Measurements from ENCODE around the gene RBBP8. TPM values are rescaled to one million over a fixed set of nuclear protein-coding genes. Genes with fewer than 3 reads are reported as not detected.

RBBP8 gene
- polyA plus RNA-seq, 1 experiment: 11.0 TPM

DNA sequence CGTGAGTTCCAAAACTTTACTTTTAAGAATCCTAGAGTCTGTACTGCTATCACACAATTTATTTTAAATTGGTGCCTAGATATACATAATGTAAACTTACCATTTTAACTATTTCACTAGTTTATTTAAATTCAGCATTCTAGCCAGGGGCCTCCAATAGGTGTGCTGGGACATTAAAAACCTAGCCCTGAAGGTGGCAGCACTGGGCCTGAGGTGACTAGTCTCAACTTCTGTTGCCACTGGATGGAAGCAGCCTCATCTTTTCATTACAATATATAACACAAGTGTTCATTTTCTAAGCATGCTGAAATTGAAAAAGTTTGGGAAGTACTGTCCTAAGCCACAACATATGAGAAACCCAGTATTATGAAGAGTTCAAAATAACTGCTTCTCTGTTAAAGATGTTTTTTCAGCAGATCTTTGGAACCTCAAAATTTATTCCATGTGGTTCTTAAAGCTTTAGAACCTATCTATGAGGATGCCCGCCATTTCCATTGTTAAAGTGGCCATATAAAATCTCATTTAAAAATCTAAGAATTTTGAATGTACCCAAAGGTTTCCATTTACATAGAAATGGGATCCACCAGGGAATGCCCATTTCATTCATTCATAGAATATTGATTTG is 2.9 kb upstream of the RBBP8 start:
- Histone ChIP-seq H3K36me3 (ENCODE audit: control insufficient read depth, insufficient read depth, low read length) (no peaks in the 10 kb centered on the region), H3K4me3 (ENCODE audit: low read depth, low read length) (no peak overlapping the region), H3K27me3 (ENCODE audit: control insufficient read depth, insufficient read depth, low read length) (no peaks in the 10 kb centered on the region)
- ChIA-PET POLR2A (no interaction called here), CTCF (interaction anchor here (0.6 to 3.5 kb wide), 16 partner anchors 13 to 446 kb away, joined by 3 to 37 read pairs (median 4); no protein-coding TSS in a partner anchor)
- TF ChIP-seq, protein P1, sequence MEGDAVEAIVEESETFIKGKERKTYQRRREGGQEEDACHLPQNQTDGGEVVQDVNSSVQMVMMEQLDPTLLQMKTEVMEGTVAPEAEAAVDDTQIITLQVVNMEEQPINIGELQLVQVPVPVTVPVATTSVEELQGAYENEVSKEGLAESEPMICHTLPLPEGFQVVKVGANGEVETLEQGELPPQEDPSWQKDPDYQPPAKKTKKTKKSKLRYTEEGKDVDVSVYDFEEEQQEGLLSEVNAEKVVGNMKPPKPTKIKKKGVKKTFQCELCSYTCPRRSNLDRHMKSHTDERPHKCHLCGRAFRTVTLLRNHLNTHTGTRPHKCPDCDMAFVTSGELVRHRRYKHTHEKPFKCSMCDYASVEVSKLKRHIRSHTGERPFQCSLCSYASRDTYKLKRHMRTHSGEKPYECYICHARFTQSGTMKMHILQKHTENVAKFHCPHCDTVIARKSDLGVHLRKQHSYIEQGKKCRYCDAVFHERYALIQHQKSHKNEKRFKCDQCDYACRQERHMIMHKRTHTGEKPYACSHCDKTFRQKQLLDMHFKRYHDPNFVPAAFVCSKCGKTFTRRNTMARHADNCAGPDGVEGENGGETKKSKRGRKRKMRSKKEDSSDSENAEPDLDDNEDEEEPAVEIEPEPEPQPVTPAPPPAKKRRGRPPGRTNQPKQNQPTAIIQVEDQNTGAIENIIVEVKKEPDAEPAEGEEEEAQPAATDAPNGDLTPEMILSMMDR (IDR thresholded peaks at IDR 0.05; ENCODE audit: insufficient read depth, low read depth, low read length): peak; percentile 84
- no peak for DNase-seq (ENCODE audit: low read depth)

DNA sequence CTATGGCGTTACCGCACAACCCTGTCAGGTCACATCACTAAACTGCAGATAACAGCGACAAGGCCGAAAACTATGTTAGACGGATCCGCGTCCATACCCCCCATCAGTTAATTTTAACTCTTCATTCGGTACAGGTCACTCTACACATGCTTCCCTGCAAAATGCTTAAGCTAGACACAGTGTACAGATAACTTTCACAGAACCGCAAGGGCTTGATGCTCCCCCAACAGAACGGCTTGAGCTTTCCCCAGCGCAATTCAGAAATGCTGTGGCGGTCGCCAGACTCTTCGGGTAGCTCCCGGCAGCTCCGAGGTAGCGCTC is 283 bp upstream of the RBBP8 start:
- Histone ChIP-seq H3K4me3 (ENCODE audit: low read depth, low read length) (peak overlapping the region; percentile 89), H3K27me3 (ENCODE audit: control insufficient read depth, insufficient read depth, low read length) (no peaks in the 10 kb centered on the region), H3K36me3 (ENCODE audit: control insufficient read depth, insufficient read depth, low read length) (no peaks in the 10 kb centered on the region)
- TF ChIP-seq, protein P1 (IDR thresholded peaks at IDR 0.05; ENCODE audit: insufficient read depth, low read depth, low read length): no peak
- ChIA-PET CTCF (interaction anchor here (0.6 to 1.9 kb wide), 7 partner anchors 9 to 119 kb away, joined by 3 to 9 read pairs (median 3); no protein-coding TSS in a partner anchor), POLR2A (interaction anchor here (0.6 to 0.9 kb wide), 3 partner anchors 85 to 370 kb away, joined by 3 to 12 read pairs (median 5); no protein-coding TSS in a partner anchor)
- no peak for DNase-seq (ENCODE audit: low read depth)

DNA sequence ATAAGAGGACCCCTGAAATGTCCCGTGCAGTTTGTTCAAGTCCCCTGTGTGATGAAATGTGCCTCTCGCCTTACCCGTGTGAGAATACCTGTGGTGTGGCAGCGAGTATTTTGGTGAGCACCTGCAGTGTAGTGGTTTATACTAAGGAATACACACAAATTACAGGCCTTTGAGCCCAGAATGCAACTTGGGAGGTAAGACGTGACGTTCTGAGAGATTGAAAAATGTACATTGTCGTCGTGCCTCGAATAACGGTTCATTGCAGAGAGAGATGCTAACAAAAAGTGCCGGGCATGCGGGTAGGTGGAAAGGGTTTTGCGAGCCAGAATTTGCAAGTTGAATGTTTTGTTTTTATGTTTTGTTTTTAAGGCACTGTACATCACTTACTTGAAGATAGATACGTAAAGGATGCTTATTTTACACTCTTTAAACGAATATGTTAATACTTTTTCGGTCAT is 867 bp downstream of the RBBP8 start:
- H3K4me3 ChIP-seq (ENCODE audit: low read depth, low read length): peak overlapping the region; percentile 89
- no peak for DNase-seq (ENCODE audit: low read depth)
- H3K36me3 ChIP-seq (ENCODE audit: control insufficient read depth, insufficient read depth, low read length): no peaks in the 10 kb centered on the region
- ChIA-PET CTCF (interaction anchor here (1.3 to 1.9 kb wide), 3 partner anchors 8 to 49 kb away, joined by 3 to 9 read pairs (median 3); no protein-coding TSS in a partner anchor), POLR2A (interaction anchor here (0.6 kb wide), 1 partner anchor 87 kb away, joined by 3 read pairs; no protein-coding TSS in a partner anchor)
- H3K27me3 ChIP-seq (ENCODE audit: control insufficient read depth, insufficient read depth, low read length): no peaks in the 10 kb centered on the region
- TF ChIP-seq, protein P1 (IDR thresholded peaks at IDR 0.05; ENCODE audit: insufficient read depth, low read depth, low read length): no peak

DNA sequence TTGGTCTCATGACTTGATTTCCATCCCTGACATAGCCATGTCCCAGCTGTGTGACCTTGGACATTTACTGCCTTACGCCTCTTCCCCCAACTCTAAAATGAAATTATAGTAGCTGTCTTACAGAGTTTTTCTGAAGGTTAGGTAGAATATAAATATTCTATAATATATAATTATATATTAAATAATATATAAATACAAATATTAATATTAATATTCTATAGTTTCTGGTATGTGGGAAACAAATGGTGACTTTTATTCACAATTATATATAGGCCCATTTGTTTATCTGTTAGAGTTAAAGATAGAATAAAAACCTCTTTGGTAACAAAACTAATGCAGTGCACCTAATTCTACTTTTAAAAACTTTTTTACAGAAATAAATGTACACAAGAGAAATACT is 1.7 kb downstream of the RBBP8 start:
- H3K36me3 ChIP-seq (ENCODE audit: control insufficient read depth, insufficient read depth, low read length): no peaks in the 10 kb centered on the region
- TF ChIP-seq, protein P1 (IDR thresholded peaks at IDR 0.05; ENCODE audit: insufficient read depth, low read depth, low read length): no peak
- POLR2A ChIA-PET: interaction anchor here (0.6 kb wide), 1 partner anchor 10 kb away, joined by 3 read pairs; no protein-coding TSS in a partner anchor
- no peak overlapping the region for H3K4me3 ChIP-seq (ENCODE audit: low read depth, low read length)
- no peak for DNase-seq (ENCODE audit: low read depth)
- CTCF ChIA-PET: interaction anchor here (1.5 kb wide), 1 partner anchor 43 kb away, joined by 5 read pairs; no protein-coding TSS in a partner anchor
- no peaks in the 10 kb centered on the region for H3K27me3 ChIP-seq (ENCODE audit: control insufficient read depth, insufficient read depth, low read length)

DNA sequence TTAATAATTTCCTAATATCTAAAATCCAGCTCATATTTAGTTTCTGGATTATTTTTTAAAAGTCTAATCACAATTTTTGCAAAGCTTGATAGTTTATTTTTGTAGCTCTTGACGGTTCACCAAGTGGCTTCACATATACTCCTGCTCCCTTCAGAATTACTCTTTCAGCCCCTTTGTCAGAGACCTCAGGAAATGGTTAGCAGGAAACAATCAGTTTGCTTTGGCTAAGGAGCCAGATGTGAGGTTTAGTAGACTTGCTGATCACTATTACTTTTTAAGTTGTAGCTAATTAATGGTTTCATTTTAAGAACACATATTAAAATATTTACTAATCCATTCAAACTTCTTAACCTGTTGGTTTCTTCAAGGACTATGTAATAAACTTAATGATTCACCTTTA is 2.3 kb downstream of the RBBP8 start:
- Histone ChIP-seq H3K27me3 (ENCODE audit: control insufficient read depth, insufficient read depth, low read length) (no peaks in the 10 kb centered on the region), H3K36me3 (ENCODE audit: control insufficient read depth, insufficient read depth, low read length) (no peaks in the 10 kb centered on the region), H3K4me3 (ENCODE audit: low read depth, low read length) (no peak overlapping the region)
- ChIA-PET CTCF (interaction anchor here (1.5 kb wide), 1 partner anchor 43 kb away, joined by 5 read pairs; no protein-coding TSS in a partner anchor), POLR2A (no interaction called here)
- TF ChIP-seq, protein P1 (IDR thresholded peaks at IDR 0.05; ENCODE audit: insufficient read depth, low read depth, low read length): no peak
- DNase-seq (ENCODE audit: low read depth): no peak
